ENCODE data around the gene MAP3K9.

- TF ChIP-seq GATA3 (IDR thresholded peaks at IDR 0.05; ENCODE audit: low read depth, low read length) (no peak), GATA2 (IDR thresholded peaks at IDR 0.05; ENCODE audit: low read depth, low read length) (no peak)
Measured at GRCh38 chr14:70838076-70838475, 28.8 kb upstream of the MAP3K9 start.
